Liver (tissue), 9 donors: Measurements from ENCODE around the gene RPS23. TPM values are rescaled to one million over a fixed set of nuclear protein-coding genes. Genes with fewer than 3 reads are reported as not detected.

Experiments used
- DNase-seq: peaks from one replicate; pipeline ENCODE4 v3.0.0-alpha.2; 2017; ENCODE audit warnings: low spot score
- H3K27ac ChIP-seq, 2 donors: one replicate each; pipeline ENCODE4 v1.7.0; 2013; ENCODE audit warnings: inconsistent platforms in 2 of 2, low read length in 2 of 2, control low read depth in 1 of 2, low read depth in 1 of 2, mild to moderate bottlenecking in 1 of 2
- H3K27me3 ChIP-seq, 4 donors: one replicate each; pipeline versions ENCODE4 v1.6.1 to v1.7.0; 2013; ENCODE audit warnings: low read length in 3 of 4, inconsistent platforms in 1 of 4, mild to moderate bottlenecking in 1 of 4, moderate library complexity in 1 of 4; ENCODE audit not compliant: control insufficient read depth in 4 of 4, insufficient read depth in 4 of 4
- H3K36me3 ChIP-seq, 4 donors: one replicate each; pipeline versions ENCODE4 v1.6.1 to v1.7.0; 2013; ENCODE audit warnings: low read length in 3 of 4, mild to moderate bottlenecking in 3 of 4, low read depth in 1 of 4, moderate library complexity in 1 of 4; ENCODE audit not compliant: control insufficient read depth in 4 of 4, insufficient read depth in 3 of 4
- H3K4me1 ChIP-seq, 4 donors: one replicate each; pipeline versions ENCODE4 v1.6.1 to v1.7.0; 2013; ENCODE audit warnings: low read length in 3 of 4, mild to moderate bottlenecking in 3 of 4, moderate library complexity in 1 of 4; ENCODE audit not compliant: control insufficient read depth in 4 of 4, insufficient read depth in 4 of 4
- H3K4me3 ChIP-seq, 3 donors: one replicate each; pipeline versions ENCODE4 v1.6.1 to v1.7.0; 2013; ENCODE audit warnings: low read length in 3 of 3, control low read depth in 1 of 3, low read depth in 1 of 3, mild to moderate bottlenecking in 1 of 3
- H3K9ac ChIP-seq, 2 donors: one replicate each; pipeline ENCODE4 v1.7.0; 2013; ENCODE audit warnings: low read length in 2 of 2, mild to moderate bottlenecking in 2 of 2, moderate library complexity in 2 of 2, control low read depth in 1 of 2, low read depth in 1 of 2
- H3K9me3 ChIP-seq, 4 donors: one replicate each; pipeline versions ENCODE4 v1.6.1 to v1.7.0; 2013; ENCODE audit warnings: low read length in 3 of 4; ENCODE audit not compliant: control insufficient read depth in 4 of 4
- EGR1 ChIP-seq, 2 donors: IDR thresholded peaks; 2 replicates each; pipeline ENCODE4 v1.6.1; 2016 to 2018; ENCODE audit warnings: antibody characterized with exemption in 2 of 2, low read depth in 2 of 2
- FOXA1 ChIP-seq: IDR thresholded peaks from 2 replicates; pipeline ENCODE4 v1.6.1; 2016; ENCODE audit warnings: antibody characterized with exemption
- FOXA2 ChIP-seq: IDR thresholded peaks from 2 replicates; pipeline ENCODE4 v1.6.1; 2016; ENCODE audit warnings: antibody characterized with exemption
- GABPA ChIP-seq, 2 donors: IDR thresholded peaks in 1 of 2; conservative IDR thresholded peaks in 1 of 2; 2 replicates each; pipeline ENCODE4 v1.6.1; 2016; ENCODE audit warnings: antibody characterized with exemption in 2 of 2, mild to moderate bottlenecking in 1 of 2, moderate library complexity in 1 of 2
- HNF4A ChIP-seq, 2 donors: conservative IDR thresholded peaks; 2 replicates each; pipeline ENCODE4 v1.6.1; 2016; ENCODE audit warnings: antibody characterized with exemption in 2 of 2, mild to moderate bottlenecking in 2 of 2
- HNF4G ChIP-seq: IDR thresholded peaks from 2 replicates; pipeline ENCODE4 v1.6.1; 2016; ENCODE audit warnings: antibody characterized with exemption
- JUND ChIP-seq, 2 donors: IDR thresholded peaks; 2 replicates each; pipeline ENCODE4 v1.6.1; 2016; ENCODE audit warnings: antibody characterized with exemption in 2 of 2
- MAX ChIP-seq: IDR thresholded peaks from 2 replicates; pipeline ENCODE4 v1.6.1; 2016; ENCODE audit warnings: antibody characterized with exemption
- RAD21 ChIP-seq, 2 donors: IDR thresholded peaks; 2 replicates each; pipeline ENCODE4 v1.6.1; 2016; ENCODE audit warnings: antibody characterized with exemption in 2 of 2, mild to moderate bottlenecking in 2 of 2
- RXRA ChIP-seq, 2 donors: IDR thresholded peaks; 2 replicates each; pipeline ENCODE4 v1.6.1; 2017 to 2018; ENCODE audit warnings: antibody characterized with exemption in 2 of 2, mild to moderate bottlenecking in 1 of 2
- SP1 ChIP-seq: IDR thresholded peaks from 2 replicates; pipeline ENCODE4 v1.6.1; 2018; ENCODE audit warnings: antibody characterized with exemption, mild to moderate bottlenecking
- TAF1 ChIP-seq: conservative IDR thresholded peaks from 2 replicates; pipeline ENCODE4 v1.6.1; 2016; ENCODE audit warnings: antibody characterized with exemption, mild to moderate bottlenecking
- YY1 ChIP-seq: IDR thresholded peaks from 2 replicates; pipeline ENCODE4 v1.6.1; 2016; ENCODE audit warnings: antibody characterized with exemption, mild to moderate bottlenecking
- ZBTB33 ChIP-seq: IDR thresholded peaks from 2 replicates; pipeline ENCODE4 v1.6.1; 2016; ENCODE audit warnings: antibody characterized with exemption
- WGBS: extraction: QIAGEN DNeasy Blood & Tissue Kit; methylation state at CpG from one replicate; pipeline ENCODE4 v1.1.7; 2013; 5-methylcytosine and 5-hydroxymethylcytosine counted together
- polyA plus RNA-seq, 2 donors: library from polyadenylated mRNA; stranded (reverse) in 1 of 2; unstranded in 1 of 2; fragments of 200-250 nt in 1 of 2; fragments of >200 nt in 1 of 2; fragmentation: Nextera tagmentation in 1 of 2; extraction: Ambion mirVana in 1 of 2; gene quantifications; one replicate each; pipeline versions ENCODE4 v1.2.1 to v1.2.3, GENCODE V29; 2013 to 2015
- total RNA-seq, 2 donors: library from RNA; depleted of rRNA; stranded (reverse); fragments of >200 nt; gene quantifications; one replicate each; pipeline ENCODE4 v1.2.3, GENCODE V29; 2014
- TF ChIP-seq, protein P1 (sequence below): fragments of 150-350 bp; IDR thresholded peaks from 2 replicates; pipeline ENCODE4 v1.5.1; 2017; ENCODE audit warnings: improper control_type of control experiment, low read depth, low read length; ENCODE audit not compliant: missing input control
- TF ChIP-seq, protein P2 (sequence below): IDR thresholded peaks from 2 replicates; pipeline ENCODE4 v1.6.1; 2016; ENCODE audit warnings: antibody characterized with exemption, mild to moderate bottlenecking
- donor health status: healthy.
- donor health status: healthy.
- donor health status: healthy.
- donor health status: healthy.
- donor health status: healthy.

The RPS23 gene
- total and polyA plus RNA-seq, 4 donors: 447 to 1,610 (median 618) TPM

DNA sequence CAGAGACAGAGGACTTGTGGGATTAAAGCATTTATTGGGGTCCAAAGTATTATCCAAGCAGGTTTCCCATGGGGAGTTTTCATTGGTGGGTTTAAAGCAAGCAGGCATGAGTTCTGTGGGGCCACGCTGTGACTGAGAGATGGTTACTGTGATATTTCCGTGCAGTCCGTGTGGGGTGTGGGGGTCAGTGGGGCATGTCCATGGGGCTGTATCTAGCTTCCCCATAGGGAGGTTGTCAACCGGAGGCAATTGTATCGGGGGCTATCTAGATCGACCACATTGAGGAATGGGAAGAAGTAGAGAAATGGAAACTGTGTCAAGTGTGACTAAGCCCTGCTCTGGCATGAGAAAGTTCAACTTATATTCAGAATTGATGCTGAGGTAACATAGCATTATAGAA, 7.1 kb upstream of the RPS23 start:
- no peak for DNase-seq
- H3K9ac ChIP-seq: no peak overlapping the region
- H3K4me3 ChIP-seq: no peak overlapping the region
- H3K4me1 ChIP-seq: peaks cover 0 to 3% (median 1%) of the 10 kb centered on the region in 4 donors
- no peaks in the 10 kb centered on the region for H3K9me3 ChIP-seq
- no peaks in the 10 kb centered on the region for H3K36me3 ChIP-seq
- no peak overlapping the region for H3K27ac ChIP-seq
- TF ChIP-seq, protein P1, sequence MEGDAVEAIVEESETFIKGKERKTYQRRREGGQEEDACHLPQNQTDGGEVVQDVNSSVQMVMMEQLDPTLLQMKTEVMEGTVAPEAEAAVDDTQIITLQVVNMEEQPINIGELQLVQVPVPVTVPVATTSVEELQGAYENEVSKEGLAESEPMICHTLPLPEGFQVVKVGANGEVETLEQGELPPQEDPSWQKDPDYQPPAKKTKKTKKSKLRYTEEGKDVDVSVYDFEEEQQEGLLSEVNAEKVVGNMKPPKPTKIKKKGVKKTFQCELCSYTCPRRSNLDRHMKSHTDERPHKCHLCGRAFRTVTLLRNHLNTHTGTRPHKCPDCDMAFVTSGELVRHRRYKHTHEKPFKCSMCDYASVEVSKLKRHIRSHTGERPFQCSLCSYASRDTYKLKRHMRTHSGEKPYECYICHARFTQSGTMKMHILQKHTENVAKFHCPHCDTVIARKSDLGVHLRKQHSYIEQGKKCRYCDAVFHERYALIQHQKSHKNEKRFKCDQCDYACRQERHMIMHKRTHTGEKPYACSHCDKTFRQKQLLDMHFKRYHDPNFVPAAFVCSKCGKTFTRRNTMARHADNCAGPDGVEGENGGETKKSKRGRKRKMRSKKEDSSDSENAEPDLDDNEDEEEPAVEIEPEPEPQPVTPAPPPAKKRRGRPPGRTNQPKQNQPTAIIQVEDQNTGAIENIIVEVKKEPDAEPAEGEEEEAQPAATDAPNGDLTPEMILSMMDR: no peak
- TF ChIP-seq ZBTB33 (no peak), YY1 (no peak), TAF1 (no peak), RAD21 (IDR thresholded peaks at IDR 0.05) (no peak), JUND (IDR thresholded peaks at IDR 0.05) (no peak), GABPA (IDR thresholded peaks at IDR 0.05 in 1 of 2, conservative IDR thresholded peaks at IDR 0.05 in 1 of 2) (no peak), EGR1 (IDR thresholded peaks at IDR 0.05; ENCODE audit: low read depth in 2 of 2) (no peak), FOXA1 (no peak), MAX (no peak), RXRA (IDR thresholded peaks at IDR 0.05) (no peak), SP1 (no peak), HNF4G (no peak), HNF4A (conservative IDR thresholded peaks at IDR 0.05) (no peak), FOXA2 (no peak)
- WGBS: 96% methylated on average over 6 of the region's 6 CpGs
- no peaks in the 10 kb centered on the region for H3K27me3 ChIP-seq

GRCh38 chr5:82283893-82284292, 5.7 kb upstream of the RPS23 start:
- Histone ChIP-seq H3K9ac (no peak overlapping the region), H3K4me1 (peaks cover 0 to 15% (median 8%) of the 10 kb centered on the region in 4 donors), H3K36me3 (no peaks in the 10 kb centered on the region), H3K27ac (no peak overlapping the region), H3K9me3 (no peaks in the 10 kb centered on the region), H3K4me3 (no peak overlapping the region), H3K27me3 (no peaks in the 10 kb centered on the region)
- DNase-seq: no peak
- WGBS: 88% methylated on average over 2 of the region's 2 CpGs
- TF ChIP-seq FOXA2: no peak
- TF ChIP-seq, protein P1: no peak
- TF ChIP-seq MAX: no peak
- no peak for TF ChIP-seq HNF4A (conservative IDR thresholded peaks at IDR 0.05)
- TF ChIP-seq, protein P2, sequence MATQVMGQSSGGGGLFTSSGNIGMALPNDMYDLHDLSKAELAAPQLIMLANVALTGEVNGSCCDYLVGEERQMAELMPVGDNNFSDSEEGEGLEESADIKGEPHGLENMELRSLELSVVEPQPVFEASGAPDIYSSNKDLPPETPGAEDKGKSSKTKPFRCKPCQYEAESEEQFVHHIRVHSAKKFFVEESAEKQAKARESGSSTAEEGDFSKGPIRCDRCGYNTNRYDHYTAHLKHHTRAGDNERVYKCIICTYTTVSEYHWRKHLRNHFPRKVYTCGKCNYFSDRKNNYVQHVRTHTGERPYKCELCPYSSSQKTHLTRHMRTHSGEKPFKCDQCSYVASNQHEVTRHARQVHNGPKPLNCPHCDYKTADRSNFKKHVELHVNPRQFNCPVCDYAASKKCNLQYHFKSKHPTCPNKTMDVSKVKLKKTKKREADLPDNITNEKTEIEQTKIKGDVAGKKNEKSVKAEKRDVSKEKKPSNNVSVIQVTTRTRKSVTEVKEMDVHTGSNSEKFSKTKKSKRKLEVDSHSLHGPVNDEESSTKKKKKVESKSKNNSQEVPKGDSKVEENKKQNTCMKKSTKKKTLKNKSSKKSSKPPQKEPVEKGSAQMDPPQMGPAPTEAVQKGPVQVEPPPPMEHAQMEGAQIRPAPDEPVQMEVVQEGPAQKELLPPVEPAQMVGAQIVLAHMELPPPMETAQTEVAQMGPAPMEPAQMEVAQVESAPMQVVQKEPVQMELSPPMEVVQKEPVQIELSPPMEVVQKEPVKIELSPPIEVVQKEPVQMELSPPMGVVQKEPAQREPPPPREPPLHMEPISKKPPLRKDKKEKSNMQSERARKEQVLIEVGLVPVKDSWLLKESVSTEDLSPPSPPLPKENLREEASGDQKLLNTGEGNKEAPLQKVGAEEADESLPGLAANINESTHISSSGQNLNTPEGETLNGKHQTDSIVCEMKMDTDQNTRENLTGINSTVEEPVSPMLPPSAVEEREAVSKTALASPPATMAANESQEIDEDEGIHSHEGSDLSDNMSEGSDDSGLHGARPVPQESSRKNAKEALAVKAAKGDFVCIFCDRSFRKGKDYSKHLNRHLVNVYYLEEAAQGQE: no peak
- no peak for TF ChIP-seq RAD21 (IDR thresholded peaks at IDR 0.05)
- no peak for TF ChIP-seq YY1
